ENCODE results near the gene FAN1. TPM values are rescaled to one million over a fixed set of nuclear protein-coding genes. Genes with fewer than 3 reads are reported as not detected.

FAN1 gene
- total and polyA plus RNA-seq, 9 of the 15 experiments (the other 6 are each of a cell fraction or from before 2014, with no cell fraction given) = 1.5 to 16.8 (median 12.0) TPM

- TF ChIP-seq CUX1 (CRISPR knock-in tag; IDR thresholded peaks at IDR 0.05) = no peak
- TF ChIP-seq ZBTB8A (IDR thresholded peaks at IDR 0.05; ENCODE audit: partially characterized antibody) = no peak
Measured at GRCh38 chr15:30917675-30918074, 14.0 kb downstream of the FAN1 start (continued).

GRCh38 chr15:30918366-30918765, 14.7 kb downstream of the FAN1 start:
- no peak for TF ChIP-seq ZNF398 (CRISPR knock-in tag; IDR thresholded peaks at IDR 0.05)
- no peak for TF ChIP-seq E2F3 (CRISPR knock-in tag; IDR thresholded peaks at IDR 0.05)
- TF ChIP-seq TAF15 (IDR thresholded peaks at IDR 0.05; ENCODE audit: low read depth, low read length) = no peak
- TF ChIP-seq TBL1XR1 (IDR thresholded peaks at IDR 0.05; ENCODE audit: low read length in 2 of 2) = no peak
- no peak for TF ChIP-seq NR3C1 (CRISPR knock-in tag; IDR thresholded peaks at IDR 0.05)
- no peak for TF ChIP-seq PYGO2 (tag; IDR thresholded peaks at IDR 0.05)
- no peak overlapping the region for H2AFZ ChIP-seq (ENCODE audit: low read depth, low read length)
- in situ Hi-C loops (cut with MboI) = no loop called here
- POLR2A ChIA-PET = interaction anchor here (0.6 to 1.0 kb wide), 2 partner anchors 19 to 71 kb away, joined by 3 to 4 read pairs; no protein-coding TSS in a partner anchor
- BruUV-seq (replicated peaks) = no TSS peak
- H3K4me2 ChIP-seq (ENCODE audit: insufficient read depth, low read length) = no peak overlapping the region
- no peaks in the 10 kb centered on the region for H3K79me2 ChIP-seq (ENCODE audit: control insufficient read depth, insufficient read depth, low read length)
- no peak for FAIRE-seq
- WGBS (ENCODE audit: insufficient coverage, low coverage, missing lambda C conversion rate) = 69% methylated on average over 5 of the region's 5 CpGs
- peaks cover 74% of the 10 kb centered on the region for H3K36me3 ChIP-seq (ENCODE audit: control insufficient read depth, insufficient read depth, low read length)
- H3K4me3 ChIP-seq = no peak overlapping the region
- no peaks in the 10 kb centered on the region for H4K20me1 ChIP-seq (replicated peaks; ENCODE audit: control insufficient read depth, insufficient read depth, low read length)
- H3K27ac ChIP-seq (ENCODE audit: extremely low read depth, low read depth, low read length) = no peak overlapping the region
- no peaks in the 10 kb centered on the region for H3K27me3 ChIP-seq (ENCODE audit: control insufficient read depth in 2 of 2, insufficient read depth in 2 of 2, low read length in 2 of 2)
- DNase-seq (ENCODE audit: extremely low read depth in 1 of 4, low spot score in 3 of 4) = no peak
- ATAC-seq = no peak
- no peak overlapping the region for H3K9ac ChIP-seq (ENCODE audit: insufficient read depth in 1 of 2, low read depth in 2 of 2, low read length in 2 of 2)
- intact Hi-C loops (cut with micrococcal nuclease) = no loop called here
- CTCF ChIA-PET (ENCODE audit: low intra/inter-chr PET ratio) = no interaction called here
- no peaks in the 10 kb centered on the region for H3K4me1 ChIP-seq (replicated peaks in 1 of 2; ENCODE audit: control insufficient read depth in 2 of 2, insufficient read depth in 2 of 2, low read length in 2 of 2)
- H3K9me1 ChIP-seq (ENCODE audit: control insufficient read depth, insufficient read depth, low read length) = no peaks in the 10 kb centered on the region
- H3K9me3 ChIP-seq (replicated peaks; ENCODE audit: control insufficient read depth, insufficient read depth, low read depth, low read length) = no peaks in the 10 kb centered on the region
